Measurements from ENCODE around the gene LARGE1.

The LARGE1 gene

GRCh38 chr22:33519974-33520903 lies 400.0 kb downstream of the LARGE1 start:
- H3K27ac ChIP-seq = no peak overlapping the region
- DNase-seq (ENCODE audit: low read depth, low spot score) = no peak

- DNase-seq (ENCODE audit: low read depth, low spot score) = no peak
- no peak overlapping the region for H3K27ac ChIP-seq
These were observed 401.0 kb downstream of the LARGE1 start for GRCh38 chr22:33519071-33519973.

DNA sequence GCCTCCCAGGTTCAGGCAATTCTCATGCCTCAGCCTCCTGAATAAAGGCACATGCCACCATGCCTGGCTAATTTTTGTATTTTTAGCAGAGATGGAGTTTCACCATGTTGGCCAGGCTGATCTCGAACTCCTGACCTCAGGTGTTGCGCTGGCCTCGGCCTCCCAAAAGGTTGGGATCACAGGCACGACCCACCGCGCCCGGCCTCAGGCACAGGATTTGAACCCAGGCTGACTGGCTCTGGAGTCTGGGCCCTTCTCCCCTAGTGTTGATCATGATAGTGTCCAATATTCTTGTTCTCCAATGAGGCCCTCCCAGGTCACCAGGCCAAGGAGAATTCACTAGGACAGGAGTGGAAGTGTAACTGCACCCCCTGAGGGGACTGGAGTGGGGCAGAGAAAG lies 401.9 kb downstream of the LARGE1 start:
- no peak for DNase-seq (ENCODE audit: low read depth, low spot score)
- no peak overlapping the region for H3K27ac ChIP-seq

DNA sequence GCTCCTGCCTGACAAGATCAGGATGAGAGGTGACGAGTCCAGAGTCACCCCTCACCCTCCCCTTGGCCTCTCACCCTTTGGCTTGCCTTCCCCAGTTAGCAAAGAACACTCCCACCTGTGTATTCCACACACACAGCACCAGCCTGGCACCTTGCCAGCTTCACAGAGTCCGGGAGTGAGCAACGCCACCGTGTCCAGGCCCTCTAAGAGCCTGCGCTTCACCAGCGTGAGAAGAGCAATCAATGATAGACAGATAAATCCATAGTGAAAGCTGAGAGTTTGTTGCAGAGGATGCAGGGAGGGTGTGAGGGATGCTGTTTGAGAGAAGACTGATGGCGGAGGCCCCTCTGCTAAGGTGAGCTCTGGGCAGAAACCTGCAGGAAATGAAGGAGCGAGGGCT lies 404.5 kb downstream of the LARGE1 start:
- DNase-seq (ENCODE audit: low read depth, low spot score) = no peak

GRCh38 chr22:33513388-33514338 lies 406.6 kb downstream of the LARGE1 start:
- DNase-seq (ENCODE audit: low read depth, low spot score) = no peak
- no peak overlapping the region for H3K27ac ChIP-seq

More for the DNA sequence above, 404.5 kb downstream of the LARGE1 start:
- no peak overlapping the region for H3K27ac ChIP-seq

- no peak overlapping the region for H3K27ac ChIP-seq
- DNase-seq (ENCODE audit: low read depth, low spot score) = no peak
These were observed 407.4 kb downstream of the LARGE1 start for GRCh38 chr22:33512908-33513307.

DNA sequence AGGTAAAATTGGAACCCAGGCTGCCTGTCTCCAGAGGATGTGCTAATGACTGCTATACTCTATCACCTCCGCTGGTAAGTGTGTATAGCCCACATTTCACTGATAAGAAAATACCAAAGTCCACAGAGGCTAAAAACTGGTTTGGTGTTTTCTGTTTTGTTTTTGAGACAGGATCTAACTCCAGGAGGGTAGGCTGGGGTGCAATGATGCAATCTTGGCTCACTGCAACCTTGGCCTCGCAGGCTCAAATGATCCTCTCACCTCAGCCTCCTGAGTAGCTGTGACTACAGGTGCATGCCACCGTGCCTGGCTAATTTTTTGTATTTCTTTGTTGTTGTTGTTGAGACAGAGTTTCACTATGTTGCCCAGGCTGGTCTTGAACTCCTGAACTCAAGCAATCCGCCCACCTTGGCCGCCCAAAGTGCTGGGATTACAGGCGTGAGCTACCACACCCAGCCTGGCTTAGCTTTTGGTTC lies 409.8 kb downstream of the LARGE1 start:
- DNase-seq (ENCODE audit: low read depth, low spot score) = no peak
- no peak overlapping the region for H3K27ac ChIP-seq

DNA sequence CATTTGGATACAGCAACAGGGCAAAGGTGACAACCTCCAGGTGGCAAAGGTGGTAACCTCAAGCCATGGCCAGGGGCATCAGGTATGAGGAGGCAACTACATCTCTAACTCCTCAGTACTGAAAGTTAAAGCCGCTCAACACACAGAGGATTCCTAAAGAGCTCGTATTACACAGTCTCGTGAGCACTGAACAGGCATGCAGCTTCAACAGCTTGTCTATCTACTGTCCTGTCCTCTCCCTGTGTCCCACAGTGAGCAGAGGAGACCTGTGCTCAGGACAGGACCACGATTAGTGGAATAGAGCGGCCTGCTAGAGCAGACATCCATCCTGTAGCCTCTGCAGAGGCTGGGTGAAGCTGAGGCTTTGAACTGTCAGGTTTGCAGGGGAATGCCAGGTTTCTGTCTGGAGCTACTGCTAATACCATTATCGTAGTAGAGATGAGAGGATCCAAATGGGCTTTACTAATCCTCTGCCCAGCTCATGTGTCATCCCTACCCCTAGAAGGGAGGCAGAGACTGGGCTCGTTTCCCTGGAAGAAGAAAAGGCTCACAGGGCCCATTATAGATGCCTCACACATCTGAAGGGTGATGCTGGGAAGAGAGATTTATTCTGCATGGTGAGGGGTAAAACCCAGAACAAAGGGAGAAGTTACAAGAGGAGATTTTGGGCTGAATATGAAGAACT lies 415.2 kb downstream of the LARGE1 start:
- no peak overlapping the region for H3K27ac ChIP-seq
- no peak for DNase-seq (ENCODE audit: low read depth, low spot score)

DNA sequence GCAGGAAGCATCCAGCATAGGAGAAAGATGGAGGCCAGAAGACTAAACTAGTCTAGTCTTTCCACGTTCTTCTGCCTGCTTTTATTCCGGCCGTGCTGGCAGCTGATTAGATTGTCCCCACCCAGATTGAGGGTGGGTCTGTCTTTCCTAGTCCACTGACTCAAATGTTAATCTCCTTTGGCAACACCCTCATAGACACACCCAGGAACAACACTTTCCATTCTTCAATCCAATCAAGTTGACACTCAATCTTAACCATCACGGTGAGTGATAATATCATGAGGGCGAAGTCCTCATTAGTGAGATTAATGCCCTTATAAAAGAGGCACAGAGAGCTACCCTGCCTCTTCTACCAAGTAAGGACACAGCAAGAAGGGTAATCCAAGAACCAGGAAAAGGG lies 424.2 kb downstream of the LARGE1 start:
- H3K27ac ChIP-seq = no peak overlapping the region
- DNase-seq (ENCODE audit: low read depth, low spot score) = no peak

GRCh38 chr22:33493476-33494205 lies 426.6 kb downstream of the LARGE1 start:
- H3K27ac ChIP-seq = no peak overlapping the region
- no peak for DNase-seq (ENCODE audit: low read depth, low spot score)

- no peak overlapping the region for H3K27ac ChIP-seq
- DNase-seq (ENCODE audit: low read depth, low spot score) = no peak
These were observed 428.0 kb downstream of the LARGE1 start for GRCh38 chr22:33492210-33492651.

DNA sequence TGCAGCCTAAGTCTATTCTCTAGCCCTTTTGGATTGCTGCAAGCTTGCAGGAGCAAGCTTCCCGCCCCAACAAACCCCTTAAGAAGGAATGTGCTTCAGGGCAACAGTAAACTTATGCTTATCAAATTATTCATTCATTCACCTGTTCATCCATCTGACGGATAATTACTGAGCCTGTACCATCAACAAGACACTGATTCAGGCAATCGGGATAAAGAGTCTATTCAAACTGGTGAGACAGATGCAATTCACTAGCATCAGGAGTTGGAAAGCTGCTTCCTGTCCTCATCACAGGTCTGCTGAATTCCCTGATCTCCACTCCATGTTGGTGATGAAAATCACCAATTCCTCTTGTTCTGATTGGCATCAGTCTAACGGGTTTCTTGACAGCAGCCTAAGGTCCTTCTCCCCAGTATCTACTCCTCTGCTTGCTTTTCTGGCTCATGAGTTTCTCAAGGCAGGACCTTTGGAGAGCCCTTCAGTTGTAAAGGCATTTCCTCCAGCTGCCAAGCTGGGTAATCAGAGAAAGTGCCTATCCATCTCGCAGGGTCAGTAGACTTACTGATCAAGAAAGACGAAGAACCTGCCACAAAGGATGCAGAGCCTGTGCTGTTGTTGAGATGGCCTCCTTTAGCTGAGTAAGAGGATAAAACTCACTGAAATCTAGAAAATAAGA lies 433.1 kb downstream of the LARGE1 start:
- no peak overlapping the region for H3K27ac ChIP-seq
- no peak for DNase-seq (ENCODE audit: low read depth, low spot score)

GRCh38 chr22:33481550-33481949 lies 438.7 kb downstream of the LARGE1 start:
- DNase-seq (ENCODE audit: low read depth, low spot score) = no peak
- H3K27ac ChIP-seq = no peak overlapping the region

DNA sequence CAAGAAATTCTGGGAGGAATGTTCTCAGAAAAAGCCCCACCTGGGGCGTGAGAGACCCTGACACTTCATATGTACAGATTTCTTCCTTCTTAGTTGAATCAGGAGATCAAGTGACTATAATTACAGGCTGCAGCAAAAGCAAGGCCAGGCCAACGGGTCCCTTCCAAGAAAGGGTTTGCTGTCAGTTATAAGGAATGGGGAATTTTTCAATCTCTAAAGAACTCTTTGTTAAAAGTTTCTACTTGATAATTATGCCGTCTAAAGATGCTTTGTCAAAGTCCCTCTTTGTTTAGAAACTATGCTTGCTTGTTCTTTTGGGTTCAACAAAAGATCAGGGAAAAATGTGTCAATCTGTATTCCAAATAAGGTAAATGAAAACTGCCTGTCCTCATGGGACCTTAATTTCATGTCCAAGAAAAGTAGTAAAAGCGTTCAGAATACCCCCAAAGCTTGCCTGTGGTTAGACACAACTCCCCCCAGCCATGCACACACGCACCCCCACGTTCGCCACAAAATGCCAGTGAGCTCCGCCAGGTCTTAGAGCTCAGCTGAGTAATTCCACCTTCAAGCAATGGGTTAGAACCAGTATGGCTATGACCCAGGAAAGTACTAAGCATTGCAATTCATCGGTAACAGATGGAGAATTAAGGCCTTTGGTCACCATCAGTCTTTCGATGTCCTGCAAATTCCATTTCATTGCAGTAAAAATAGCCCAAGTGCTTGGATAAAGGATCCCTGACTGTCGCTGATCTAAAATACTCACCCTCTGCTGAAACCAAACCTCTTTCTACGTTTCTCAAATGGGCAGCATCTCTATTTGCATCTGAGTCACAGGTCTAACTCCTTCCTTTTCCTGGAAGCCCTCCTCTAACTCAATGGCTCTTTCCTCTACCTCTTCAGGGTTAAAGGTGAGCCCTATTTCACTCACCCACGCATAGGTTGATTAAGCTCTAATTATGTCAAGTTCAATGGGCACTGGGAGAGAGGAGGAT lies 442.9 kb downstream of the LARGE1 start:
- DNase-seq (ENCODE audit: low read depth, low spot score) = no peak
- H3K27ac ChIP-seq = no peak overlapping the region

DNA sequence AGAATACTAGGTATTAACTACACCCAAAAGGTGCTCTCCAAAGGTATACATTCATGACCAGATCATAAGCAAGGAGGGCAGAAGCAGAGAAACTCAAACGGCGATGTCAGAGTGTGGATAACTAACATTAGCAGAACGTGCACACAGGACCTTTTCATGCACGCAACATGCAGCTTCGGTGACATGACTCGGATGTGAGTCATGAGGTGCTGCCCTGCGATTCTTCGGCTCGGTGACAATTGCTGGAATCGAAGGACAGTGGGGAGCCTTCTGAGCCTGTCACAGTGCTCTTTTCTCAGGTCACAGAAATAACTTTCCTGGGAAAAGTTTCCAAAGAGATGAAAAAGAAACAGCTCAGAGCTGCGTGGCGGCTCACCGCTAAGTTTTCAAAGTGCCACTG lies 443.6 kb downstream of the LARGE1 start:
- no peak overlapping the region for H3K27ac ChIP-seq
- DNase-seq (ENCODE audit: low read depth, low spot score) = no peak

DNA sequence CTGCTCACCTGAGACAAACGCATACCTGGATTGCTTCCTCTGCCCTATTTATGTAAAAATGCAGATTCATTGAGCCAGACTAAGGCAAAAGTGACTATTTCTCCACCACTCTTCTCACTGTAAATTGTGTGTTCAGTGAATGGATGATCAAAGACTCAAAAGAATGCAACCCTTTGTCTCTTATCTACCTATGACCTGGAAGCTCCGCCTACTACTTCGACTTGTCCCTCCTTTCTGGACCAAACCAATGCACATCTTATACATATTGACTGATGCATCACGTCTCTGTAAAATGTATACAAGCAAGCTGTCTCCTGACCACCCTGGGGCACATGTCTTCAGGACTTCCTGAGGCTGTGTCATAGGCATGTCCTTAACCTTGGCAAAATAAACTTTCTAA lies 444.1 kb downstream of the LARGE1 start:
- no peak overlapping the region for H3K27ac ChIP-seq
- no peak for DNase-seq (ENCODE audit: low read depth, low spot score)

GRCh38 chr22:33474587-33474986 lies 445.7 kb downstream of the LARGE1 start:
- no peak for DNase-seq (ENCODE audit: low read depth, low spot score)
- no peak overlapping the region for H3K27ac ChIP-seq

Measured in epithelial cell of prostate (primary cell).